ENCODE data around the gene PLCB4. TPM values are rescaled to one million over a fixed set of nuclear protein-coding genes. Genes with fewer than 3 reads are reported as not detected.

The PLCB4 gene
- total RNA-seq, 2 experiments from 2014 or later, result not detected

- DNase-seq (ENCODE audit: low spot score), result no peak
- CTCF ChIA-PET (ENCODE audit: unreplicated experiment), result no interaction called here
Observed at GRCh38 chr20:9075264-9076095, 6.6 kb downstream of the PLCB4 start.

GRCh38 chr20:9076440-9076839, 7.6 kb downstream of the PLCB4 start:
- no peaks in the 10 kb centered on the region for H3K9me3 ChIP-seq (ENCODE audit: low read length)
- no peak overlapping the region for H3K4me3 ChIP-seq (ENCODE audit: low read depth, low read length, poor library complexity, severe bottlenecking)
- CTCF ChIA-PET (ENCODE audit: unreplicated experiment), result no interaction called here
- no peaks in the 10 kb centered on the region for H3K4me1 ChIP-seq (ENCODE audit: insufficient read depth, low read length, poor library complexity, severe bottlenecking)
- no peak overlapping the region for H2AFZ ChIP-seq (ENCODE audit: low read length)
- BruUV-seq (replicated peaks), result no TSS peak
- no peak for DNase-seq (ENCODE audit: low spot score)
- H3K27ac ChIP-seq (ENCODE audit: low read depth, low read length, poor library complexity, severe bottlenecking), result no peak overlapping the region
- H3K79me2 ChIP-seq (ENCODE audit: insufficient read depth, low read depth, low read length), result no peaks in the 10 kb centered on the region
- no peak overlapping the region for H3K4me2 ChIP-seq (ENCODE audit: low read length)
- POLR2A ChIA-PET, result interaction anchor here (0.6 kb wide), 1 partner anchor 10 kb away, joined by 3 read pairs; no protein-coding TSS in a partner anchor
- TF ChIP-seq CTCF (conservative IDR thresholded peaks at IDR 0.05; ENCODE audit: low read length), result no peak
- no peak for TF ChIP-seq EZH2phosphoT487 (IDR thresholded peaks at IDR 0.05; ENCODE audit: borderline replicate concordance, low read depth, low read length)
- H3K9me2 ChIP-seq (ENCODE audit: insufficient read depth, low read length), result no peaks in the 10 kb centered on the region
- intact Hi-C loops (cut with micrococcal nuclease; ENCODE audit: unreplicated experiment), result no loop called here
- no peaks in the 10 kb centered on the region for H4K20me1 ChIP-seq (ENCODE audit: insufficient read depth, low read length)
- no peaks in the 10 kb centered on the region for H3K36me3 ChIP-seq (ENCODE audit: insufficient read depth, low read length)

More at GRCh38 chr20:9075264-9076095, 6.6 kb downstream of the PLCB4 start:
- no peak overlapping the region for H3K4me2 ChIP-seq (ENCODE audit: low read length)
- H3K9me2 ChIP-seq (ENCODE audit: insufficient read depth, low read length), result no peaks in the 10 kb centered on the region
- no peaks in the 10 kb centered on the region for H4K20me1 ChIP-seq (ENCODE audit: insufficient read depth, low read length)
- POLR2A ChIA-PET, result interaction anchor here (0.5 kb wide), 1 partner anchor 48 kb away, joined by 3 read pairs; no protein-coding TSS in a partner anchor
- H2AFZ ChIP-seq (ENCODE audit: low read length), result no peak overlapping the region
- TF ChIP-seq CTCF (conservative IDR thresholded peaks at IDR 0.05; ENCODE audit: low read length) (no peak), EZH2phosphoT487 (IDR thresholded peaks at IDR 0.05; ENCODE audit: borderline replicate concordance, low read depth, low read length) (no peak)
- no peaks in the 10 kb centered on the region for H3K9me3 ChIP-seq (ENCODE audit: low read length)
- BruUV-seq (replicated peaks), result no TSS peak
- H3K79me2 ChIP-seq (ENCODE audit: insufficient read depth, low read depth, low read length), result no peaks in the 10 kb centered on the region
- intact Hi-C loops (cut with micrococcal nuclease; ENCODE audit: unreplicated experiment), result no loop called here
- H3K36me3 ChIP-seq (ENCODE audit: insufficient read depth, low read length), result no peaks in the 10 kb centered on the region
- no peaks in the 10 kb centered on the region for H3K4me1 ChIP-seq (ENCODE audit: insufficient read depth, low read length, poor library complexity, severe bottlenecking)
- no peak overlapping the region for H3K27ac ChIP-seq (ENCODE audit: low read depth, low read length, poor library complexity, severe bottlenecking)
- H3K4me3 ChIP-seq (ENCODE audit: low read depth, low read length, poor library complexity, severe bottlenecking), result no peak overlapping the region

All from OCI-LY7 (cell line).